HG02970 (cell line): ENCODE data around the gene NTN4.
"Not testable (repeated sequence)": the region's sequence is repeated elsewhere in the genome, so short reads cannot be mapped to it uniquely, and the experiment has no call there.

Source experiments
- ATAC-seq: cut with Tn5 transposase; IDR thresholded peaks from one replicate; pipeline ENCODE4 v1.9.1; 2021; ENCODE audit warnings: mild to moderate bottlenecking, moderate library complexity, moderate number of reproducible peaks; ENCODE audit not compliant: unreplicated experiment, low FRiP score

NTN4 gene

GRCh38 chr12:95718006-95718431, 72.5 kb downstream of the NTN4 start:
- ATAC-seq: no peak

GRCh38 chr12:95717316-95717928, 73.1 kb downstream of the NTN4 start:
- ATAC-seq: no peak

- no peak for ATAC-seq
Measured at GRCh38 chr12:95715177-95715576, 75.4 kb downstream of the NTN4 start.

- no peak for ATAC-seq
Measured at GRCh38 chr12:95712269-95712668, 78.3 kb downstream of the NTN4 start.

- no peak for ATAC-seq
Measured at GRCh38 chr12:95710386-95710785, 80.2 kb downstream of the NTN4 start.

GRCh38 chr12:95709152-95709551, 81.4 kb downstream of the NTN4 start:
- ATAC-seq: no peak

- ATAC-seq: no peak
Measured at GRCh38 chr12:95705143-95705542, 85.4 kb downstream of the NTN4 start.

- ATAC-seq: no peak
Measured at GRCh38 chr12:95703986-95704385, 86.6 kb downstream of the NTN4 start.

GRCh38 chr12:95701722-95702418, 88.7 kb downstream of the NTN4 start:
- no peak for ATAC-seq

GRCh38 chr12:95701275-95701674, 89.3 kb downstream of the NTN4 start:
- no peak for ATAC-seq

GRCh38 chr12:95700316-95700785, 90.2 kb downstream of the NTN4 start:
- ATAC-seq: peak; percentile 95

- ATAC-seq: no peak
Measured at GRCh38 chr12:95699579-95699978, 91.0 kb downstream of the NTN4 start.

- no peak for ATAC-seq
Measured at GRCh38 chr12:95694136-95694535, 96.4 kb downstream of the NTN4 start.

GRCh38 chr12:95693689-95694088, 96.9 kb downstream of the NTN4 start:
- no peak for ATAC-seq

GRCh38 chr12:95690861-95691635, 99.5 kb downstream of the NTN4 start:
- ATAC-seq: no peak

GRCh38 chr12:95687937-95688336, 102.6 kb downstream of the NTN4 start:
- no peak for ATAC-seq

GRCh38 chr12:95683418-95683817, 107.1 kb downstream of the NTN4 start:
- no peak for ATAC-seq

- no peak for ATAC-seq
Measured at GRCh38 chr12:95681210-95681765, 109.3 kb downstream of the NTN4 start.

GRCh38 chr12:95678684-95679083, 111.9 kb downstream of the NTN4 start:
- no peak for ATAC-seq

GRCh38 chr12:95677782-95678181, 112.8 kb downstream of the NTN4 start:
- not testable (repeated sequence) for ATAC-seq

- ATAC-seq: no peak
Measured at GRCh38 chr12:95674631-95675030, 115.9 kb downstream of the NTN4 start.
